Stimulated activated CD4-positive, alpha-beta T cell treated with anti-CD3 and anti-CD28 coated beads, Interleukin-1b, Interleukin-23, amount 100 ng/mL, for 48 hours (primary cell): Measurements from ENCODE around the gene RALGPS1.

Experiments used
- DNase-seq: peaks from one replicate; pipeline ENCODE4 v3.0.0-alpha.2; 2020

Gene RALGPS1

DNA sequence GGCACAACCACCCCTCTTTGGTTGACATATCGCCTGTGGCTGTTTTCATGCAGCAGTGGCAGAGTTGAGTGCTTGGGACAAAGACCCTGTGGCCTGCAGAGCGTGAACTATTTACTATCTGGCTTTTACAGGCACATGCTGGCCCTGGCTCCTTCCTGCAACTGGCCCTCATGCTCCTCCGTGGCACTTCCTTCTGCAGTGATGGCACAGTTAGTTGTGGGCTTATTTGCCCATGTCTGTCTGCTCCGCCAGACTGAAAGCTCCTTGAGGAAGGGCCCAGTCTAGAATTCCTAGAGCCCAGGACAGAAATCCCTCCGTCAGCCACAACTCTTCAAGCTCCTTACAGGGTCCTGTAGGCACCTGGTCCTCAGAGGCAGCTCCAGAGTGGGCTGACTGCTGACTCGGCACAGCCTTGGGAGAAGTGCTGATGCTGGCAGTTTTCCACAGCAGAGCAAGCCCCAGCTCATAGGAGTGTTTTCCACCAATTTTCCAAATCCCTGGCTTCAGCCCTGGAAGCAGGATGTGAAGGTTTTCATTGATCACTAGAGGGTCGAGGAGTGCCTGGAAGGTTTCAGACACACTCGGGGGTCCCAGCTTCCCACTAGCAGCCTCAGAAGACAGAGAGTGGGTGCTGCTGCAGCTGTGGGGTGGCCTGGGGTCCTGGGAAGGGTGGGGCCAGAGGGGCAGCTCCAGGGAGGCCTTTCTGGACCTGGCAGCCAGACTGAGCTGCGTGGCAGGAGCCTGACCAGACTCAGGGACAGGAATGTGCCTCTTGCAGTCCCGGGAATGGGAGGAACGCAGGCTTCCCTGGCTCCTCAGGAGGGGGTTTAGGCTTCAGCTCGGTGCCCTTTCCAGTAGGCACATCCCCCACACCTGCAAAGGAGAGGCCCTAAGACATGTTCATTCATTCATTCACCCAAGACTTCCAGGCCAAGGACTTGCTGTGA is 264.4 kb downstream of the RALGPS1 start:
- DNase-seq = no peak

DNA sequence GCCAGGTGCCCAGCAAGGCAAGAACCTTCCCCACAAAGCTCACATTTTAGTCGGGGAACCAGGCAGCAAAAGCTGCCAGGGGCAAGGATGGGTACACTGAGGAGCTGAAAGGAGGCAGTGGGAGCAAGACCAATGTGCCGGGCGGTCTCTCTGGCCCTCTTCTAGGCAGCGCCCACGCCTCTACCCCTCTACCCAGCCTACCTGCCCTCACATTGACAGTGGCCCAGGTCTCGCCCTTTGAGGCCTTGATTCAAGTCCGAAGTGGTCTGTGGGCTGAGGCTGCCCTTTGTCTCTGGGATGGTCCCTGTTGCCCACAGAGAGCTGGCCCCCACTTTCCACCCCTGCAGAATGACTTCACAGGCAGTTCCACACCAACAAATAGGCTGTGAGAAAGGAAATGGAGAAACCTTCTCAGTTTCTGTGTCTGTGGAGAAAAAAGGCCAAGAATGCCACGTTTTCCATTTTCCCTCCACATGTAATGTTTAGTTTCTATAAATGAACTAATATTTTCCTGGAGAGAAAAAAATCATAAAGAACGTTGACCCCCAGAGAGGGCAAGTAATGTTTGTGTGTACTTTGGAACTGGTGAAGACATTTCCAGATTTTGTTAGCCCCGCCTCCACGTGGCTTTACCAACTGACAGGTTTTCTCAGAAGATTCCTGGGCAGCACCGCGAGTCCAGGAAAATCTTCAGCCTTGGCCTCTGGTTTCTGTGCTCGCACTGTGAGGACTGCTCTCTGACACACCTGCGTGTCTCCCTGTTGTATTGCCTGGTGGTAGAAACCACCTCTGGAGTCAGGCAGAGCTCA is 265.3 kb downstream of the RALGPS1 start:
- DNase-seq = no peak

DNA sequence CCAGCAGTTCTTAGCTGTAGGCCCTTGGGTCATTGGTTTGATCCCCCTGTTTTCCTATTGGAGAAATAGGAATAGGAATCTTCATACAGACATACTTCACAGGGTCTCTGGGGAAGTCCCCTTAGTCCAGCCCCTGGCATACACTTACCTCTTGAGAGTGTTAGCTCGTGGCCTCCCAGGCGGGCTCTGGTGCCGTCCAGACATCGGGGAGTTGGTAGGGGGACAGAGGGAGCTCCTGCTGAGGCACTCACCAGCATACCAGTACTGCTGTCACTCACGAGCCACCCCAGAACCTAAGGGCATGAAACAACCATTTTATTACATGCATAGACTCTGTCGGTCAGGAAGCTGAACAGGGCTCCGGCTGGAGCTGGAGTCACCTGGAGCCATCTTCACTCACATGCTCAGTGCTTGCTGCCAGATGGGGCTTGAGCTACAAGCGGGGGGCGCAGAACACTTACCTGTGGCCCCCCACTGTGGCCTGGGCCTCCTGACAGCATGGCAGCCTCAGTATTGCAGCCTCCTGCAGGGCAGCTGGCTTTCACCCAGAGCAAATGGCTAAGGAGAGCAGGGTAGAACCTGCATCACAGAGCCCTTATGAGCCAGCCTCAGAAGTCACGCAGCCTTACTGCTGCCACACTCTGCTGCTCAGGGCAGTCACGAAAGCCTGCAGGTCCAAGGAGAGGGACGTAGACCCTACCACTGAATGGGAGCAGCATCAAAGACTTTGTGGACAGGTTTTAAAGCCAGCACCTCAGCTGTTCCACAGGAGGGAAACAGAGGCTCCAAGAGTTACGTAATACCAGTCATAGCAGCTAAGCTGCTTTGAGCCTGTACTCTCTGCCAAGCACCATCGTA is 266.1 kb downstream of the RALGPS1 start:
- no peak for DNase-seq

DNA sequence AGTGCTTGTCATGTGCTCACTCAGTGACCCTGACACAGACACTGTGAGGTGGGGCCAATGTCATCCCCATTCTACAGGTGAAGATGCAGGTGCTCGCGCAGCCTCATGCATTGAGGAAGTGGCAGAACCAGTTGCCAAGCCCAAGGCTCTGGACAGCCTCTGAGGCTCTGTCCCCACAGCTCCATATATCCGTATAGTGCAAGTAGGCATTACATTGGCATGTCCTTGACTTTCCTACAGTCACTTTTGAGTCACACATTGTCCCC is 266.7 kb downstream of the RALGPS1 start:
- no peak for DNase-seq

DNA sequence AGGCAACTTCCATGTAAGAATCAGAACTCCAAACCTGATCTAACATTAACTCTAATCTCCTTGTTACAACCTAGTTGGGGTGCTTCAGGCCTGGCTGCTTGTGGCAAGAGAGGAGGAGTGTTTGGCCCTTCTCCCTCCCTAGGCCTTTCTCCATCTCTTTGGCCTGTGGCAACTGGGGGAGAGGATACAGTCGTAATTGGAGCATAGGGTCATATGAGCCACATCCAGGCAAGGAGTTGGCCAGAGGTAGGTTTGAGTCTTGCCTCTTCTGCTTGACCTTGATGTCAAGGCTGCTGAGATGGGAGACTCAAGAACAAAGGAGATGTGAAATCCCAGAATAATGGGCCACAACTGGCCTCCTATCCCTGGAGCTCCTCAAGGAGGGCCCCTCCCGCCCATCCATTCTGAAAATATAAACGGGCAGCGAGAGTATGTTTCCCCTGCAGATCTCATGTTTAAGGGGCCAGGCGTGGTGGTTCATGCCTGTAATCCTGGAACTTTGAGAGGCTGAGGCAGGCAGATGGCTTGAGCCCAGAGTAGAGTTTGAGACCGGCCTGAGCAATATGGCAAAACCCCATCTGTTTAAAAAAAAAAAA is 267.1 kb downstream of the RALGPS1 start:
- no peak for DNase-seq

DNA sequence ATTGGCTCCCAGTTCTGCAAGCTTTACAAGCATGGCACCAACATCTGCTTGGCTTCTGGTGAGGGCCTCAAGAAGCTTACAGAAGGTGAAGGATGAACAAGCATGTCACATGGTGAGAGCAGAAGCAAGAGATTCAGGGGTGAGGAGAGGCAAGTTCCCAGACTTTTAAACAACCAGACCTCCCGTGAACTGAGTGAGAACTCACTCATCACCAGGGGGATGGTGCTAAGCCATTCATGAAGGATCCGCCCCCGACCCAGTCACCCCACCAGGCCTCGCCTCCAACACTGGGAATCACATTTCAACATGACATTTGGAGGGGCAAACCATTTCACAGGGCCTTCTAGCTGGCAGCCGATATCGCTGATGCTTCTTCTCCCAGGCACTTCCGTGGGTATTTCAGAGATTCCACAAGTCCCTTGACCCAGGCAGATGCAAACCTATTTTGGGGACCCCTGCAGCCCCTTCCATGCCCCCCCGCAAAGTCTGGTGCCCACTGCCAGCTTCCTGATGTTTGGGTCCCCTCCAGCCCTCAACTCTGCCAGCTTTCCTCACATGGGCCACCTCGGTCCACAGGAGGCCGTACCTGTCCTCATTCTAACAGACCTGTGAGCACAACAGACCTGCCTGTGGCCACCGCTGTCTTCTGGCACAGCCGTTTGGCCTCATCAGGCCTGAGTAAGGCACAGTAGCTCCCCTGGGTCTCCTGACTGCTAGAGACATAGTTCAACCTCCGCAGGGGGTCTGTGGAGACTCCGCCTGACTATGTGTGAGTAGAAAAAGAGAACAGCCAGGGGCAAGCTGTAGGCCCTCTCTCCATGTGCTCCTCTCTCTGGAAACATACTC is 268.5 kb downstream of the RALGPS1 start:
- DNase-seq = no peak

DNA sequence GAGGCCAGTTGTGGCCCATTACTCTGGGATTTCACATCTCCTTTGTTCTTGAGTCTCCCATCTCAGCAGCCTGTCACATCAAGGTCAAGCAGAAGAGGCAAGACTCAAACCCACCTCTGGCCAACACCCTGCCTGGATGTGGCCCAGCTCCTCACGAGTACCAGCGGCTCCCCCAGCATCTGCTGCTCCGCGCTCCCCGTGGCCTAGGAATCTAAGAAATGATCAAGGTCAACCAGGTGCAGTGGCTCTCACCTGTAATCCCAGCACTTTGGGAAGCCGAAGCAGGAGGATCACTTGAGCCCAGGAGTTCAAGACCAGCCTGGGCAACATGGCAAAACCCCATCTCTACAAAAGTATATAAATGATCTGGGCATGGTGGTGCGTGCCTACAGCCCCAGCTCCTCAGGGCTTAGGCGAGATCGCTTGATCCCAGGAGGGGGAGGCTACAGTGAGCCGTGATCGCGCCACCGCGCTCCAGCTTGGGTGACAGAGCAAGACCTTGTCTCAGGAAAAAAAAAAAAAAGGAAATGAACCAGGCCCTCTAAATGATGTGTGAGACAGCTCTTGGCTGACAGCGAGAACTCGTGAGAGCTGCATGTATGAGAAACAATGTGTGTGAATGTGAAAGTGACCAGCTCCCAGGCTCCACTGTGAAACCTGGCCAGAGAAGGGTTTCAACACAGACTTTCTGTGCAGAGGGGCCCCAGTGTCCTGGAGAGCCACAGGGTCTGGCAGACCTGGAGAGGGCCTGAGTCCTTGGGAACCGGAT is 269.4 kb downstream of the RALGPS1 start:
- no peak for DNase-seq

DNA sequence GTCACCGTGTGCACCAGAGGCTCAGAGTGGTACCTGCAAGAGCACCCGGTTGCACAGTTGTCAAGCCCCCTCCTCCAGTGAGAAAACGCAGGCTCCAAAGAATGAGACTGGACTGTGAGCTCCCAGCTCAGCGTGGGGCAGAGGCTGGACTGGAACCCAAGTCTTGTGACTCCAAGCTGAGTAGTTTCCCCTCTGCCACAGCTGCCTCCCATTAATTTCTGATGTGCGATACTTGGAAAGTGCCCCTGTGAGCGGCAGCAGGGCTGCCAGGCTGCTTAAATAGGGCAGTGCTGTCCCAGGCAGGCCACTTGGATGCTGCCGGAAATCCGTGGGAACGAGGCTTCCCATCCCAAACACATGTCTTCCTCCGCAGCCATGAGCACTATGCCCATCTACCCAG is 270.1 kb downstream of the RALGPS1 start:
- DNase-seq = no peak

DNA sequence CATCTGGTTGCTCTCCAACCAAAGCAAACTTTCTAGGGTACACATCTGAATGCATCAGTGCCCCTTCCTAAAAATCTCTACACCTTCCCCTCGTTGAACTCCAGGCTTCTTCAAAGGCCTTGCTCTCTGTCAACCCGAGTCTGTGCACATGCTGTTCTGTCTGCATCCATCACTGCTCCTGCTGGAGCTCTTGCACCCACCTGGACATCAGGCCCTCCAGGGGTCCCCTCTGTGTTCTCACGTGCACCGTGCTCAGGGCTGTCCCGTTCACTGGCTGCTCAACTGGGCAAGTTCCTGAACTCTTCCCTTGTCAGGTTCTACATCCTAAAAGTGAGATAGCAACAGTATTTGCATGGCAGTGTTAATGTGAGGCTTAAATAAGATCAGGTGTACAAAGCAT is 270.6 kb downstream of the RALGPS1 start:
- DNase-seq = no peak

DNA sequence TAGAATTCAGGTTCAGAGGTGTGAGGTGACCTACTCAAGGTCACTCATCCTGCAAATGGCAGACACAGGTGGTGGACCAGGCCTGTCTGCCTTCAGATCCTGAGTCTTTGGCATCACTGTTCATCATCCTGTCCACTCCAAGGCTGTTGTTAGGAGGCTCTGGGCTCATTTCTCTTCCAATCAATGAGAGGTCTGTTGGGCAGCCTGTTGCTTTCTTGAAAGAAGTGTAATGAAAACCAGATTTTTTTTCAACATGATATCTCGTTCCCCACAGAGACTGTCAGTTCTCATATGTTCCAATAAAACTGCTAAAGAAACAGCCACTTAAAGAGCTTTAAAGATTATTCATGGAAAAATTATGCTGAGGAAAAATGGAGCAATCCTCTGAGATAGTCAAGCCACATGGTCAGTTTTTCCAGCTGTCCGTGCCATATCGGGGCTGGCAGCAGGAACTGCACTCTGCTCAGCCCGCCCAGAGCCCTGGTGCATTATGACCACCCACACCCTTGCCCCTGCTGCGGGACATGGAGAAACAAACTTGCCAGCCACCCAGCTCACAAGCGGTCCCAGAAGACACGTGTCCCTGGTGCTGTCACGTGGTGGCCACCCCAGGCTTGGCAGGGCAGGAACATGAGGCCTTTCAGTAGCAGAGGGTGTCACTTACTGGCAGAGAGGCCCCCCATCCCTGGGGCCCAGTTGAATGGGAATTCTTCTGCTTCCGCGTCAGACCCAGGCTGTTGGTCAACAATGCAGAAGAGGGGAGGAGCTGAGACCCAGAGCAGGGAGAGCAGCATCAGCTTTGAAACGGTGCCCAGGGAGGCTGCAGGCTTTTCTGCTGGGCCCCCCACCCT is 271.6 kb downstream of the RALGPS1 start:
- DNase-seq = no peak

DNA sequence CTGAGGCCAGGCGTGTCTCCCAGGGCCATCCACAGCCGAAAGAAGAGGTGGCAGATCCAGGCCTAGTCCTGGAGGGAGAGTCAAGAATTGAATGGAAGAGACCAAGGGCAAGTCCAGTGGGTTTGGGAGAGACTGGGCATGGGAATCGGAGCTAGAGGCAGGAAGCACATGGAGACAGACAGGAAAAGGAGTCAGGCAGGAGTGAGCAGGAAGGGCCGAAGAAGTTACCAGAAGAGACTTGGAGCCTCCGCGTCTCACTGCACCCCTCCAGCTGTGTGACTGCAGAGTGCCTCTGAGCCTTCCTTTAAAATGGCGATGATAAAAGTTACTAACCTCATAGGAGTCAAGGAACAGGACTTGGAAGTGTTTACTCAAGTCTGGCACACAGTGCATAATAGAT is 272.2 kb downstream of the RALGPS1 start:
- no peak for DNase-seq

DNA sequence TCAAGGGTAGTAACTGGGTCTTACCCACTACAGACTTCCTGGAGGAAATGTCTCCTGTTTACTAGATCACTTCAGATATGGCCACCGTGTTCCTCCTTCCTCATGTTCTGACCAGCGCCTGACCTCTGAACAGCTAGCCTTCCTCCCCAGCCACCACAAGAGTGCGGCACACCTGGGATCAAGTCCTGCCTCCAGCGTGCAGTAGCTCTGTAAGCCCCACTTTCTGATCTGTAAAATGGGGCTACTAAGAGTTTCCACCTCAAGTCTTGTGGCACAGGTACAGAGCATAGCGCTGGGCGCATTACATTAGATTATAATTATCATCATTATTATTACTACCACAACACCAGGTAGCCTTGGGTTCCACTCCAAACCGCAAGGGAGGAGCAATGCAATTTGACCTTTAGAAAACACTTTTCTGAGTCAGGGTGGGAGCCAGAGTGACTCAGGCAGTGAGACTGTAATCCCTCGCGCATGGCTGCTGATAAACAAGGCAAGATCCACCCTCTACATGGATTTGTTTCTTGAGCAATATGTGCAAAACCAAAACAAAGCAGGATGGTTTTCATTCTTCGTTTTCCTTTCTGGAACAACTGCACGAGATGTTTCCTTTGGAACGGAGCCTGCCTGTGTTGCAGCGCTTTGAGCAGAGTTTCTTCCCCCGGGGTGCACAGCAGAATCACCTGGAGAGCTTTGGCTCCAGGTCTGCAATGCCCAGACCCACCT is 272.8 kb downstream of the RALGPS1 start:
- no peak for DNase-seq

DNA sequence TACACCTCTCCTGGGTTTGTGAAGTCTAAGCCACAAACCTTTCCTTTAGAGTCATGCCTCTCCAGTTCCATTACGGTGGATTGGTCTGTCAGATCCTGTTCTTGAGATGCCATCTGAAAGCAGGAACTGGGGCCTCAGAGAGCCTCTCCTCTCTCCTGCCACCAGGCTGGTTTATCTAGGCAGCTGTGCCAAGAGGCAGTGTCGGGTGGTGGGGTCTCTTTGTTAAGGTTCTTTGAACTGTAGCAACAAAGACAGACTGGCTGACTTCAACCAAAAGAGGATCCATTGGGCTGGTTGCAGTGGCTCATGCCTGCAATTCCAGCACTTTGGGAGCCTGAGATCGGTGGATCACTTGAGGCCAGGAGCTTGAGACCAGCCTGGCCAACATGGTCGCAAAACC is 273.8 kb downstream of the RALGPS1 start:
- DNase-seq = no peak

DNA sequence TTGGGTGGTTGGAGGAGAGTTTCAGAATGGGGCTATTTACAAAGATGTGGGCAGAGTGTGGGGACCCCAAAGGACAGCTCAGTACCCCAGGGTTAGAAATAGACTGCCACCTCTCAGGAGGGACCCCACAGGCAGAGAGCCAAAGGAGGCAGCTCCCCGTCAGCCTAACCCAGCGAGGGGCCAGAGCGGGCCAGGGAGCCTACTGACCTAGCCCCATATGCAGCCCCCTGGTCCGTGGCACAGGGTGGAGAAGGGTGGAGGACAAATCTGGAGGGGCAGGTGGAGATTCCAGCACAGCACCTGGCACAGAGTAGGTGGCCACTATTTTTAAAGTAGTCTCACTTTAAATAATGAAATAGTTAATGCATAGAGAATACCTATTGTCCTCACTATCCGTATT is 275.0 kb downstream of the RALGPS1 start:
- no peak for DNase-seq

DNA sequence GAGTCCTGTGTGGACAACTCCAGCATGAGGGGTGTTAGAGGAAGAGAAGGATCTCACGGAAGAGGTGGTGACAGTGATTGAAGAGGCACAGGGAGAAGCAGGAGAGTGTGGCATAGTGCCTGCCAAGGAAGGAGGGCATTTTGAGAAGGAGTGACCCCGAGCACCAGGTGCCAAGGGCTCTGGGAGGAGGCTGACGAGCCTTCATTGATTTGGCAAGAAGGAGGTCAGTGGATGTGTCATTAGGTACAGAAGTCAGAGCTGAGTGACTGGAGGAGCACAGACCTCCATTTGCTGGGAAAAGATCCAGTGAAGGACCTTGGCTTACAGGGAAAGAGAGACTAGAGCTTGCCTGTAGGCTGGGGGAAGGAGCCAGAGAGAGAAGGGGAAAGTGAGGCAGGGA is 278.2 kb downstream of the RALGPS1 start:
- no peak for DNase-seq

DNA sequence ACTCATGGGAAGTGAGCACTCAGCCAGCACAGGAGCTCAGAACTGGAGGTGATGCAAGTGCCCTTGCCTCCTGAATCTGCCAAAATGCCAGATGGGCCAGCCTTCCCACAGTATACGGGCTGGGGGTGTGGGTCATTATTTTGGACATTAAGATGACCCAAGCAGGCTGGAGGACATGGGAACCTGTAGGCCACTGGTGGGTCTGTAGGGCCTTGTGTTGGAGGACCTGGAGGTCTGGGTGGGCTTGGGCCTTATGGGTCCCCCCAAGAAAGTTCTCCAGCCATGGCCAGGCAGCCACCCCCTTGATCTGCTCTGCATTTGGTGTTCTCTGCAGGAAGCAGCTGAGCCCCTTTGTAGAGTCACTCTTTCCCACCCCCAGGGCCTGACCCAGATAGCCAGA is 278.9 kb downstream of the RALGPS1 start:
- DNase-seq = no peak

DNA sequence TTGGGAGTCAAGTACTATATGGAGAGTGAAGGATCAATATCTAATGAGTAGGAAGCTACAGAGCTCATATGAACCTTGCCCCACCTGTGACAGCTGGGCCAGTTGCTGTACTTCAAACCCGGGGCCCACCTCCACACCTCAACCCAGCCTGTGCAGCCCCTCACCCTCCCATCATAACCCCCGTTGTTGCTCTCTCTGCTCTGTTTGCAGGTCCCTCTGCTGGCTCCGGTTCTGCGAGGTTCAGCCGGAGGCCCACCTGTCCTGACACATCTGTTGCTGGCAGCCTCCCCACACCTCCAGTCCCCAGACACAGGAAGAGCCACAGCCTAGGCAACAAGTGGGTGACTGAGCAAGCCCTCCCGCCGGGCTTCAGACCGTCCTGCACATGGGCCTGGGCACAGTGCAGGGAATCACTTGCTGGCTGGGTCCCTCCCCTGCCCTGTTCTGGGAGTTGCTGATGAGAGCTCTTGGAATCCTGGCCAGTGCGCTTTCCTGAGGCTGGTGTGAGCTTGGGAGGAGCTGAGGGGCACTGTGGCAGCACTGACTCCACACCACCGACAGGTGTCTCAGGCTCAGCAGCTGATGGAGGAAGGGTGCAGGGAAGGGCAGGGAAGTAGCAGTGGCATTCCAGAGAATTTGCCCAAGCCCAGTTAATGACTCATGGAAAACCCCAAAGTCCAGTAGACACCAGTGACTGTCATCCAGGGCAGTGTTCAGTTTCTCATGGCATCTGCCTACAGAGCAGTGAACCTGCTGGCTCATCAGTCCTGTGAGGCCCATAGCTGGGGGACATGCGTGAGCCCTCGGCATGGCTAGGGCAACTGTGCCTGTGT is 280.5 kb downstream of the RALGPS1 start:
- no peak for DNase-seq

DNA sequence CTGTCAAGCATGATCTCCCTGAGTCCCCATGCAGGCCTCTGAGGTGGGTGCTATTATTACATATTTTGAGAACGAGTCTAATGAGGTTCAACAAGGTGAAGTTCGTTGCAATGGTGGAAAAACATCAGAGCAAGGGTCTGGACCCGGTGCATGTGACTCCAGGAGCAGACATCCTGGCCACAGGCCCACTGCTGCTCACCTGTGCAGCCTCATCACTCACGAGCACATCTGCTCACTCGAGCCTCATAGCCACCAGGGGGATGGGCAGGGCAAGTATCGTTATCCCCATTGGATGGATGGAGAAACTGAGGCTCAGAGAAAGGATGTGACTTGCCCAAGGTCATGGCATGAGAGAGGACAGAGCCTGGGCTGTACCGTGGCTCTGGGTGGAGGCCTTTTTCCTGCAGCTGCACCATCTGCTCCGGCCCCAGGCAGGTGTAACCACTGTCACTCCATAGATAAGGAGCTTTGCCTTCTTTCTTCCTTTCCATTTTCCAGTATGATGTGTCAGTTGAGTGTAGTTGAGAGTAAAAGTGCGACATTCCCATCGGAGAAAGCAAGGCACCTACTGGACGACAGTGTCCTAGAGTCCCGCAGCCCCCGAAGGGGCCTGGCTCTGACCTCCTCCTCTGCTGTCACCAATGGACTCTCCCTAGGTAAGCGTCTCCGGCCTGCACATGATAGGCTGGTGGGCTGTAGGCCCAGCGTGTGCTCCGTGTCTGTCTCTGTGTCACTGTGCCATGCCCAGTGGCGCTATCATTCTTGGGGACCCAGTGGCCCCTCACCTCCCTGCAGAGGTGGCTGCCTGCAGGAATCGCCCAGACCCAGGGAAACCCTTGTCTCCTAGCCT is 281.6 kb downstream of the RALGPS1 start:
- no peak for DNase-seq
